Tibial nerve (tissue), 4 donors: Measurements from ENCODE around the gene PTPN7. TPM values are rescaled to one million over a fixed set of nuclear protein-coding genes. Genes with fewer than 3 reads are reported as not detected.

Experiments
- DNase-seq, 2 donors: peaks; one replicate each; pipeline ENCODE4 v3.0.0-alpha.2; 2019; ENCODE audit warnings: low spot score in 2 of 2
- H3K27ac ChIP-seq, 4 donors: fragments of 200-600 bp; sonication (generic) in 3 of 4; one replicate each; pipeline ENCODE4 v1.5.1; 2017 to 2019; ENCODE audit warnings: mild to moderate bottlenecking in 1 of 4
- H3K27me3 ChIP-seq, 2 donors: fragments of 200-600 bp; sonication (generic) in 1 of 2; one replicate each; pipeline versions ENCODE4 v1.5.1 to v1.6.0; 2017 to 2019
- H3K36me3 ChIP-seq, 3 donors: fragments of 200-600 bp; sonication (generic); one replicate each; pipeline ENCODE4 v1.5.1; 2018 to 2019
- H3K4me1 ChIP-seq, 4 donors: fragments of 200-600 bp; sonication (generic) in 3 of 4; one replicate each; pipeline ENCODE4 v1.5.1; 2017 to 2019
- H3K4me3 ChIP-seq, 4 donors: fragments of 200-600 bp; sonication (generic) in 3 of 4; one replicate each; pipeline ENCODE4 v1.5.1; 2017 to 2019; ENCODE audit warnings: mild to moderate bottlenecking in 1 of 4, moderate library complexity in 1 of 4
- H3K9me3 ChIP-seq, 4 donors: fragments of 200-600 bp; sonication (generic) in 3 of 4; one replicate each; pipeline ENCODE4 v1.5.1; 2017 to 2019
- EP300 ChIP-seq, 2 donors: sonication (generic); formaldehyde crosslinking; IDR thresholded peaks; one replicate each; pipeline ENCODE4 v1.6.1; 2017; ENCODE audit warnings: antibody characterized with exemption in 2 of 2, mild to moderate bottlenecking in 1 of 2
- POLR2A ChIP-seq, 2 donors: fragments of 450-650 bp; IDR thresholded peaks; one replicate each; pipeline ENCODE4 v1.6.1; 2017; ENCODE audit warnings: antibody characterized with exemption in 2 of 2, mild to moderate bottlenecking in 2 of 2, moderate library complexity in 2 of 2
- WGBS, 2 donors: methylation state at CpG; one replicate each; pipeline ENCODE4 v1.1.5; 2018; 5-methylcytosine and 5-hydroxymethylcytosine counted together
- total RNA-seq, 4 donors: library from RNA; depleted of rRNA; stranded (reverse); fragments of >200 nt; gene quantifications; one replicate each; pipeline ENCODE4 v1.1.0, GENCODE V29; 2016
- TF ChIP-seq, protein P1 (sequence below), 5 experiments: fragments of 200-600 bp in 3 of 5; fragments of 450-650 bp in 2 of 5; sonication (generic) in 3 of 5; IDR thresholded peaks; one replicate each; pipeline ENCODE4 v1.5.1; 2016 to 2019; ENCODE audit warnings: antibody characterized with exemption in 5 of 5, mild to moderate bottlenecking in 3 of 5, moderate library complexity in 2 of 5

Gene PTPN7
- total RNA-seq, 4 donors from 2014 or later, result 1.2 to 13.8 (median 6.8) TPM

DNA sequence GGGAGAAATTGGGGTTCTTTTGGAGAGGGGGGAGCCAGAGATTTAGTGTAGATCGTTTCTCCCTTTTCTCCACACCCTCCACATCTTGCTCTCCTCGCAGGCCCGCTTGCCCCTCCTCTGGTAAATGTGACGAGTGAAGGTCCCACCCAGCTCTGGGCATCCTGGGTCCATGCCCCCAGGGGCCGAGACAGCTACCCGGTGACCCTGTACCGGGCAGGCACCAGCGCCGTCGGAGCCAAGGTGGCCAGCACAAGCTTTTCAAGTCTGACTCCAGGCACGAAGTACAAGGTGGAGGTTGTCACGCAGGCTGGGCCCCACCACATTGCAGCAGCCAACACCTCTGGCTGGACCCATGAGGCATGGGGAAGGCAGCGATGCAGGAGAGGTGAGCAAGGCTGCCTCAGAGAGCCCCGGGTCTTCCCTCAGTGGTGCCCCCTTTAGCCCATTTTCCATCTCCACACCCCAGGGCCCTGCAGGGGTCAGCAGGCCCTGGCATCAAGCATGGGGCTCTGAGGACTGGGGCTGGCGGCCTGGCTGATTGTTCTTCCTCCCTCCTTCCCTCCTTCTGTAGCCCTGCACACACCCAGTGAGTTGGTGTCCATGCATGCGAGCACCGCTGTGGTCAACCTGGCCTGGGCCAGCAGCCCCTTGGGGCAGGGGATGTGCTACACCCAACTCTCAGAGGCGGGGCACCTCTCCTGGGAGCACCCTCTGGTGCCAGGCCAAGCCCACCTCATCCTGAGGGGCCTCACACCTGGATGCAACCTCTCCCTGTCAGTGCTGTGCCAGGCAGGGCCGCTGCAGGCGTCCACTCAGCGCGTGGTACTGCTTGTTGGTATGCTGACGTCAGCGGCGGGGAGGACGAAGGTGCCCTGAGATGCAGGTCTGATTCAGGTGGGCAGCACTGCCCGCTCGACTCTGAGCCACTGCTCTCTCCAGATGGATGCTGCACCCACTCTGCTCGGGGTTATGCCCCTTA lies 16.8 kb upstream of the PTPN7 start:
- TF ChIP-seq, protein P1, sequence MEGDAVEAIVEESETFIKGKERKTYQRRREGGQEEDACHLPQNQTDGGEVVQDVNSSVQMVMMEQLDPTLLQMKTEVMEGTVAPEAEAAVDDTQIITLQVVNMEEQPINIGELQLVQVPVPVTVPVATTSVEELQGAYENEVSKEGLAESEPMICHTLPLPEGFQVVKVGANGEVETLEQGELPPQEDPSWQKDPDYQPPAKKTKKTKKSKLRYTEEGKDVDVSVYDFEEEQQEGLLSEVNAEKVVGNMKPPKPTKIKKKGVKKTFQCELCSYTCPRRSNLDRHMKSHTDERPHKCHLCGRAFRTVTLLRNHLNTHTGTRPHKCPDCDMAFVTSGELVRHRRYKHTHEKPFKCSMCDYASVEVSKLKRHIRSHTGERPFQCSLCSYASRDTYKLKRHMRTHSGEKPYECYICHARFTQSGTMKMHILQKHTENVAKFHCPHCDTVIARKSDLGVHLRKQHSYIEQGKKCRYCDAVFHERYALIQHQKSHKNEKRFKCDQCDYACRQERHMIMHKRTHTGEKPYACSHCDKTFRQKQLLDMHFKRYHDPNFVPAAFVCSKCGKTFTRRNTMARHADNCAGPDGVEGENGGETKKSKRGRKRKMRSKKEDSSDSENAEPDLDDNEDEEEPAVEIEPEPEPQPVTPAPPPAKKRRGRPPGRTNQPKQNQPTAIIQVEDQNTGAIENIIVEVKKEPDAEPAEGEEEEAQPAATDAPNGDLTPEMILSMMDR (IDR thresholded peaks at IDR 0.05), result no peak
- no peak for TF ChIP-seq EP300 (IDR thresholded peaks at IDR 0.05)
- no peak for TF ChIP-seq POLR2A (IDR thresholded peaks at IDR 0.05)
- Histone ChIP-seq H3K9me3 (no peaks in the 10 kb centered on the region), H3K36me3 (peaks cover 0 to 3% (median 0%) of the 10 kb centered on the region in 3 donors), H3K27ac (no peak overlapping the region), H3K4me3 (no peak overlapping the region), H3K27me3 (no peaks in the 10 kb centered on the region), H3K4me1 (no peaks in the 10 kb centered on the region)
- no peak for DNase-seq
- WGBS, 2 donors, result 87 to 89% methylated on average over 26 to 28 of the region's 29 CpGs

DNA sequence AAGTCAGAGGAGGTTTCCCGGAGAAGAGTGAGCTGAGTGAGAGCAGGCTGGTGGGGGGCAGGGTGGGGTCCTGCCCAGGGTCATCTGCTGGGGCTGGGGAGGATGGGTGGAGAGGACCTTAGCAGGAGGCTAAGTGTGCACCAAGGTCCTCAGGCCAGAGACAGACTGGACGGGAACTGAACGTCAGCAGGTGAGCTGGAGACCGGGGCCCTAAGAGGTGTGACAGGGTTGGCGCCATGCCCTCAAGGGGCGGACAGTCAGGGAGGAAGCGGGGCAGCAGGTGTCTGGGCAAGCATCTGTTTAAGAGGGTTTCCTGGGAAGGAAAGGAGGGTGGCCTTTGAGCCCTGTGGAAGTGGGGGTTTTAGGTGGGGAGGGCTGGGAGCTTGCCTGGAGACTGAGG lies 13.6 kb upstream of the PTPN7 start:
- Histone ChIP-seq H3K27ac (no peak overlapping the region), H3K9me3 (no peaks in the 10 kb centered on the region), H3K36me3 (peaks cover 0 to 7% (median 0%) of the 10 kb centered on the region in 3 donors), H3K27me3 (no peaks in the 10 kb centered on the region), H3K4me3 (no peak overlapping the region), H3K4me1 (no peaks in the 10 kb centered on the region)
- WGBS, 2 donors, result 83 to 91% methylated on average over 7 of the region's 7 CpGs
- no peak for DNase-seq
- TF ChIP-seq EP300 (IDR thresholded peaks at IDR 0.05) (no peak), POLR2A (IDR thresholded peaks at IDR 0.05) (no peak)

DNA sequence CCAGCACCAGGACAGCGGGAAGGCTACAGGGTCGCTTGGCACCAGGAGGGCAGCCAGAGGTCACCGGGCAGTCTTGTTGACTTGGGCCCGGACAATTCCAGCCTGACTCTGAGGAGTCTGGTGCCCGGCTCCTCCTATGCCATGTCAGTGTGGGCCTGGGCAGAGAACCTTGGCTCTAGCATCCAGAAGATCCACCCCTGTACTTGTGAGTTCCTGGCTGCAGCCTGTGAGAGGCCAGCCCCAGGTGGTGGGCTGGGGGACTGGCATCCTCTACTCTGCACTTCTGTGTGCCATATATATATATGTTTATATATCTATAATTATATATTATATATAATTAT lies 11.6 kb upstream of the PTPN7 start:
- Histone ChIP-seq H3K4me1 (peaks cover 0 to 15% (median 2%) of the 10 kb centered on the region in 4 donors), H3K9me3 (no peaks in the 10 kb centered on the region), H3K36me3 (peaks cover 0 to 4% (median 0%) of the 10 kb centered on the region in 3 donors), H3K27ac (no peak overlapping the region), H3K27me3 (no peaks in the 10 kb centered on the region), H3K4me3 (no peak overlapping the region)
- WGBS, 2 donors, result 71 to 79% methylated on average over 5 of the region's 5 CpGs
- no peak for DNase-seq
- TF ChIP-seq EP300 (IDR thresholded peaks at IDR 0.05) (no peak), POLR2A (IDR thresholded peaks at IDR 0.05) (no peak)
- TF ChIP-seq, protein P1 (IDR thresholded peaks at IDR 0.05), result no peak

DNA sequence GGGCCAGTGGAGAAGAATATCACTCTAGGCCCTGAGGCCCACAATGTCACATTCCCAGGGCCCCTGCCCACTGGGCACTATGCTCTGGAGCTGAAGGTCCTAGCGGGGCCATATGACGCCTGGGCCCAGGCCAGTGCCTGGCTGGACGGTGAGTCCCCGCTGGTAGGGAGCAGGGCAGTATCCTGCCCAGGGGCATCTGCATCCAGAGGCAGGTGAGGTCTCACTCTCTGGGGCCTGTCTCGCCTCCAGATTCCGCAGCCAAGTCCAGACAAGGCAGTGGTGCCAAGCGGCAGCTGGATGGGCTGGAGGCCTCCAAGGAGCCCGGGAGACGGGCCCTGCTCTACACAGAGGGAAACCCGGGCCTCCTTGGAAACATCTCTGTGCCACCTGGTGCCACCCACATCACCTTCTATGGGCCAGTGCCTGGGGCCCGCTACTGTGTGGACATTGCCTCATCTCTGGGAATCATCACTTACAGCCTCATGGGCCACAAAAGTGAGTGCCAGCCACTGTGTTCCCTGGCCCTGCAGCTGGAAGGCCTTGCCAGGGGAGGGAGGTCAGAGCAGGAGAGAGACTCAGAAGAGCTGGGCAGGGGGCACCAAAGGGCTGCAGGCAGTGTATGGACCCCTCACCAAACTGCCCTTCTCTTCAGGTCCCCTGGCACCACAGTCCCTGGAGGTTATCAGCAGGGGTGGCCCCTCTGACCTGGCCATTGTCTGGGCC lies 11.1 kb upstream of the PTPN7 start:
- H3K9me3 ChIP-seq, result no peaks in the 10 kb centered on the region
- no peak overlapping the region for H3K27ac ChIP-seq
- DNase-seq, result no peak
- TF ChIP-seq, protein P1 (IDR thresholded peaks at IDR 0.05), result no peak
- TF ChIP-seq POLR2A (IDR thresholded peaks at IDR 0.05) (no peak), EP300 (IDR thresholded peaks at IDR 0.05) (no peak)
- 92 to 93% methylated on average over 2 to 11 of the region's 11 CpGs for WGBS, 2 donors
- no peak overlapping the region for H3K4me3 ChIP-seq
- peaks cover 0 to 4% (median 0%) of the 10 kb centered on the region in 3 donors for H3K36me3 ChIP-seq
- no peaks in the 10 kb centered on the region for H3K27me3 ChIP-seq
- H3K4me1 ChIP-seq, result peaks cover 0 to 15% (median 2%) of the 10 kb centered on the region in 4 donors

DNA sequence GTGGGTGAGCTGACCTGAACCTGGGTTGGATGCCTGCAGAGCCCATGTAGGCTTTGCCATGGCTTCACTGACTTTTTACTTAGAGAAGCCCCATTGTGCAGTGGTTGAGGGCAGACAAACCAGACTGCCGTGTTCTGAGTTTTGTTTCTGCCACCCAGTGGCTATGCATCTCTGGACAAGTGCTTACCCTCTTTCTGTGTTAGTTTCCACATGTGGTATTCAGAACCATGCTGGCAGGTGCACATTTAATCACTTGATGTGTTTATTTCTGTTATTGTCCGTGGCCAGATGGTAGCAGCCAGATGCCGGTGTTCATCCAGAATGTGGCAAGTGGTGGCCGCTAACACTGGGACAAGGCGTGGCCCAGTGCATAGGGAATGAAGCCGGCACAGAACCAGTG lies 10.3 kb upstream of the PTPN7 start:
- H3K36me3 ChIP-seq, result peaks cover 0 to 4% (median 0%) of the 10 kb centered on the region in 3 donors
- TF ChIP-seq EP300 (IDR thresholded peaks at IDR 0.05) (no peak), POLR2A (IDR thresholded peaks at IDR 0.05) (no peak)
- TF ChIP-seq, protein P1 (IDR thresholded peaks at IDR 0.05), result no peak
- no peak overlapping the region for H3K27ac ChIP-seq
- H3K9me3 ChIP-seq, result no peaks in the 10 kb centered on the region
- peaks cover 0 to 16% (median 3%) of the 10 kb centered on the region in 4 donors for H3K4me1 ChIP-seq
- no peak overlapping the region for H3K4me3 ChIP-seq
- DNase-seq, result no peak
- WGBS, 2 donors, result 77 to 82% methylated on average over 6 of the region's 6 CpGs
- H3K27me3 ChIP-seq, result no peaks in the 10 kb centered on the region
